ENCODE results near the gene ZSWIM6. TPM values are rescaled to one million over a fixed set of nuclear protein-coding genes. Genes with fewer than 3 reads are reported as not detected.

The ZSWIM6 gene
- total RNA-seq, 2 donors from 2014 or later, result 10.6 to 18.8 TPM

DNA sequence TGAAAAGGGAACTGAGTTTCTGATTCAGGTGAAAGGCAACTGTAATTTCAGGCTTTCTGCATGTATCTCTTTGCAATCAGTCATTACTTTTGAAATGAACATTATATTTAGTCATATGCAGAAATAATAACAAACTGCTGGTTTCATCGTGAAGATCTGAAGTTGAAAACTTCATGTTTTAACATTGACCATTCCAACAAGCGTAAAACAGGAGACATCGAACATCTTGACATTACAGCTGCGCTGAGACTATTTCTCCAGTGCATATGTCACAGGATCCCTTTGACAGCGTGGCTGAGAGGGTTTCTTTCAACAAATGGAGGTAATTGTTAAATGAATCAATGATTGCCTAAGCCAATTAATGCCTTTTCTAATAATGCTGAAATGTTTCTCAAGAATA lies 38.2 kb upstream of the ZSWIM6 start:
- Histone ChIP-seq H3K36me3 (no peaks in the 10 kb centered on the region), H3K9me3 (no peaks in the 10 kb centered on the region), H3K4me3 (no peak overlapping the region), H3K4me1 (ENCODE audit: control insufficient read depth in 1 of 2, low read depth in 2 of 2) (peaks cover 0 to 20% of the 10 kb centered on the region in 2 donors), H3K27me3 (replicated peaks; ENCODE audit: insufficient read depth) (no peaks in the 10 kb centered on the region), H3K27ac (no peak overlapping the region)
- TF ChIP-seq, protein P1, sequence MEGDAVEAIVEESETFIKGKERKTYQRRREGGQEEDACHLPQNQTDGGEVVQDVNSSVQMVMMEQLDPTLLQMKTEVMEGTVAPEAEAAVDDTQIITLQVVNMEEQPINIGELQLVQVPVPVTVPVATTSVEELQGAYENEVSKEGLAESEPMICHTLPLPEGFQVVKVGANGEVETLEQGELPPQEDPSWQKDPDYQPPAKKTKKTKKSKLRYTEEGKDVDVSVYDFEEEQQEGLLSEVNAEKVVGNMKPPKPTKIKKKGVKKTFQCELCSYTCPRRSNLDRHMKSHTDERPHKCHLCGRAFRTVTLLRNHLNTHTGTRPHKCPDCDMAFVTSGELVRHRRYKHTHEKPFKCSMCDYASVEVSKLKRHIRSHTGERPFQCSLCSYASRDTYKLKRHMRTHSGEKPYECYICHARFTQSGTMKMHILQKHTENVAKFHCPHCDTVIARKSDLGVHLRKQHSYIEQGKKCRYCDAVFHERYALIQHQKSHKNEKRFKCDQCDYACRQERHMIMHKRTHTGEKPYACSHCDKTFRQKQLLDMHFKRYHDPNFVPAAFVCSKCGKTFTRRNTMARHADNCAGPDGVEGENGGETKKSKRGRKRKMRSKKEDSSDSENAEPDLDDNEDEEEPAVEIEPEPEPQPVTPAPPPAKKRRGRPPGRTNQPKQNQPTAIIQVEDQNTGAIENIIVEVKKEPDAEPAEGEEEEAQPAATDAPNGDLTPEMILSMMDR (IDR thresholded peaks at IDR 0.05), result no peak
- DNase-seq (ENCODE audit: low spot score) (no peak), ATAC-seq (ENCODE audit: insufficient number of reproducible peaks, low FRiP score, low read depth) (no peak)

DNA sequence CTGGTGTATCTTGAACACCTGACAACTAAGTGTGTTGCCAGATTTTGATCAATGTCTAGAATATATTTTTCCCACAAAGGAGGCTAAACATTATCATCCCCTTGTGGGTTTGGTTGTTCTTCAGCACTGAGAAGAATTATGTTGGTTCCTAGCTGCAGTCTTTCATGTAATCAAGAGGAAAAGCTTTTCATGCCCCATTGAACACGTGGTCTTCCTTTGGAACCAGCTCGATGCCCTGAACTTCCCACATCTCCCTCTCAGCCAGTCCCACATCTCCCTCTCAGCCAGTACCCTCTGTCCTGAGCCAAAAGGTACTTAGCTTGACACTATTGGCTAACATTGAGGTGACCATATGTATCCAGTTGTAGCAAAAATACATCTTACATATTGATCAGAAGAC lies 36.7 kb upstream of the ZSWIM6 start:
- TF ChIP-seq, protein P1 (IDR thresholded peaks at IDR 0.05), result no peak
- ATAC-seq (ENCODE audit: insufficient number of reproducible peaks, low FRiP score, low read depth) (no peak), DNase-seq (ENCODE audit: low spot score) (no peak)
- H3K9me3 ChIP-seq, result no peaks in the 10 kb centered on the region
- H3K27me3 ChIP-seq (replicated peaks; ENCODE audit: insufficient read depth), result no peaks in the 10 kb centered on the region
- H3K4me1 ChIP-seq (ENCODE audit: control insufficient read depth in 1 of 2, low read depth in 2 of 2), result peaks cover 0 to 33% of the 10 kb centered on the region in 2 donors
- no peak overlapping the region for H3K4me3 ChIP-seq
- no peaks in the 10 kb centered on the region for H3K36me3 ChIP-seq
- H3K27ac ChIP-seq, result no peak overlapping the region

DNA sequence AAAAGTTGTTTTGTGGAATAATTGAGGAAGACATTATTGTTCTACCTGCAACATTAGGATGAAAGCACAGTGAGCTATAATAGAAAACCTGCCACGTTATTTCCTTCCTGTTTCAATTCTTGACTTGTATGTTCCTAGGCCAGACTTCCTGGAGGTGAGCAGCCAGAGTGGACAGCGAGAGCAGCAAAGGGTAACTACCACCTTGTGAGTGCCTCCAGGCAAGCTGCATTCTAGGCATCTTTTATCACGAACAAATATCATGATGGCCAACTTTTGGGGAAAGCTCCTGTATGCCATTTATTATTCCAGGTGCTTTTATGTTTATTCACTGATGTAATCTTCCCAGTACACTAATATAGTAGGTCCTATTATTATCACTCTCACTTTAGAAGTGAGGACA lies 34.0 kb upstream of the ZSWIM6 start:
- Histone ChIP-seq H3K27me3 (replicated peaks; ENCODE audit: insufficient read depth) (no peaks in the 10 kb centered on the region), H3K9me3 (no peaks in the 10 kb centered on the region), H3K4me1 (ENCODE audit: control insufficient read depth in 1 of 2, low read depth in 2 of 2) (peaks cover 17 to 42% of the 10 kb centered on the region in 2 donors), H3K36me3 (no peaks in the 10 kb centered on the region), H3K27ac (no peak overlapping the region), H3K4me3 (no peak overlapping the region)
- DNase-seq (ENCODE audit: low spot score) (no peak), ATAC-seq (ENCODE audit: insufficient number of reproducible peaks, low FRiP score, low read depth) (no peak)
- TF ChIP-seq, protein P1 (IDR thresholded peaks at IDR 0.05), result no peak

DNA sequence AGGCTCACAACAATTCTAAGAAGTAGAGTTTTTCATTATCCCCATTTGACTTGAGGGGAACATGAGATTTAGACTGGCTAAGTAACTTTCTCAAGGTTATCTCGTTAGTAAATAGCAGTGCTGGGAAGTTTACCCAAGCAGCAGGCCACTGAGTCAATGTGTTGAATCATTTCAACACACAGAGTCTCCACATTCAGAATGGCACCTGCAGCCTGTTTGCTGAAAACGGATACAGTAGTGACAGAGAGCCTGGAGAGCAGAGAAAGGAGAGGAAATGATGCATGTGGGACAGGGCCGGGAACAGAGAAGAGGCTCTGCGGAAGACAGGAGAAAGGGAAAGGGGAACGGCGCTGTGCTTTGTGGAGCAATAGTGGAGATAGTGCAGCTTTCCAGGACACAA lies 33.5 kb upstream of the ZSWIM6 start:
- Histone ChIP-seq H3K27ac (no peak overlapping the region), H3K36me3 (no peaks in the 10 kb centered on the region), H3K27me3 (replicated peaks; ENCODE audit: insufficient read depth) (no peaks in the 10 kb centered on the region), H3K4me1 (ENCODE audit: control insufficient read depth in 1 of 2, low read depth in 2 of 2) (peaks cover 23 to 42% of the 10 kb centered on the region in 2 donors), H3K4me3 (no peak overlapping the region), H3K9me3 (no peaks in the 10 kb centered on the region)
- DNase-seq (ENCODE audit: low spot score) (no peak), ATAC-seq (ENCODE audit: insufficient number of reproducible peaks, low FRiP score, low read depth) (no peak)
- TF ChIP-seq, protein P1 (IDR thresholded peaks at IDR 0.05), result no peak

DNA sequence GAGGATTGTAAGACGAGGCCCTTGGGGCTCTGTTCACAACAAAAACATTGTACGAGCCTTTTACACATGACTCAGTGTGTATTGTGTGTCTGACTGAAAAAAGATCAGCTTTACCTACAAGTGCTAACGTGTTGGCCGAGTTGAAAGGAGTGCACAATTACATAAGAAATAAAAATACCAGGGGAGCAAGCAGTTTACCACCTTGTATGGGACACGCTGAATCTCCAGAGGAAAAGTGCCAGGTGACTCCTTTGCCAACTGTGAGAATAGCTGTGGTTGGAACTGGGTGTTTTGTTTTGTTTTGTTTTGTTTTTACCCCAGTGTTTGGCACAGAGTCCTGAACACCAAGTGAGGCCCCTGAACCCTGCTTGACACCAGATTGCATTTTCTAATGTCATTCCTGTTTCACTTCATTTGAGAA lies 32.8 kb upstream of the ZSWIM6 start:
- DNase-seq (ENCODE audit: low spot score) (no peak), ATAC-seq (ENCODE audit: insufficient number of reproducible peaks, low FRiP score, low read depth) (no peak)
- peaks cover 25 to 45% of the 10 kb centered on the region in 2 donors for H3K4me1 ChIP-seq (ENCODE audit: control insufficient read depth in 1 of 2, low read depth in 2 of 2)
- H3K27me3 ChIP-seq (replicated peaks; ENCODE audit: insufficient read depth), result no peaks in the 10 kb centered on the region
- no peaks in the 10 kb centered on the region for H3K9me3 ChIP-seq
- no peak overlapping the region for H3K27ac ChIP-seq
- H3K36me3 ChIP-seq, result no peaks in the 10 kb centered on the region
- TF ChIP-seq, protein P1 (IDR thresholded peaks at IDR 0.05), result no peak
- no peak overlapping the region for H3K4me3 ChIP-seq

All from thoracic aorta (tissue), 2 donors.